ENCODE data around the gene CRYBB1. TPM values are rescaled to one million over a fixed set of nuclear protein-coding genes. Genes with fewer than 3 reads are reported as not detected.

The CRYBB1 gene
- total and polyA plus RNA-seq, 8 donors: 0.79 to 1.5 (median 1.1) TPM

DNA sequence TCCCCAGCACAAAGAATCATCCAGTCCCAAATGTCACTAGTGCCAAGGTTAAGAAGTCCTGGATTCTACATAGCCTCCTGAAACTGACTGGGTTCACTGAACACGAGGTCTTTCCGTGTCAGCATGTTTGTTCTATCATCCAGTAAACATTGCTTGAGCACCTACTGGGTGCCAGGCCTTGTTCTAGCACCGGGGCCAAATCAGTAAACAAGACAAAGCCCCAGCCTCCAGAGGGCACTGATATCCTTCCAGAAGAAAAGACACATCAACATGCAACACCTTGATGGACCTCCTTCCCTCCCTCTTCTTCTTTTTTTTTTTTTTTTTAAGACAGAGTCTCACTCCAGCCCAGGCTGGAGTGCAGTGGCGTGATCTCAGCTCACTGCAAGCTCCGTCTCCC is 54.8 kb downstream of the CRYBB1 start:
- intact Hi-C loops (cut with DNase I): no loop called here
- no peaks in the 10 kb centered on the region for H3K9me3 ChIP-seq
- peaks cover 0 to 51% of the 10 kb centered on the region in 2 donors for H3K4me1 ChIP-seq
- H3K36me3 ChIP-seq: peaks cover 0 to 21% of the 10 kb centered on the region in 2 donors
- DNase-seq: no peak
- no peak for ATAC-seq
- H3K27ac ChIP-seq: no peak overlapping the region
- TF ChIP-seq CTCF (IDR thresholded peaks at IDR 0.05): no peak
- no peaks in the 10 kb centered on the region for H3K27me3 ChIP-seq
- H3K4me3 ChIP-seq: no peak overlapping the region

DNA sequence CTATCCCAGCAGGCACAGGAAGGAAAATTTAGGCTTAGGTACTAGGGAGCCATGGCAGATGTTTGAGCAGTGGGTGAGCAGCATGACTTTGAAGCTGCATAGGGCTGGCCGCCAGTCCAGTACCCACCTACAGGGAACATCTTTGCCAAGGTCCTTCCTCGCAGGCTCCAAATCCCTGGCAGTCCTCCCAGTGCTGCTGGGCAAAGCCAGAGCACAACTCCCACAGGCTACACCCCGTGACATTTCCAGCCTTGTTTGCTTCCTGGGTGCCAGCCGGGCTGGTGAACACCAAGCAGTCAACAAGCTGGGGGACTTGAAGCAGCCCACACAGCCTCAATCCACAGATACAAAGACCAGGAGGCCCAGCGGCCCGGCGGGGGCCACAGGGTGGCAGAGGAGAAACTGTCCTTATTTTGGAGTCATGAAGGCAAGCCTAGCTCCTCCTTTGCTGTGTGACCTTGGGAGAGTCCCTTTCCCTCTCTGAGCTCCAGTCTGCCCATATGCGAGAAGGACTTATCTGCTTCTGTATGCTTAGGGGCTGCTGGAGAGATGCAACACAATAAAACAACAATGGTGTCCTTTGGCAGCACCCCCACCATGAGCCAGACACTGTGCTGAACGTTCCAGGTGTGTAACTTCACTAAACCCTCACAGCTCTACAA is 55.9 kb downstream of the CRYBB1 start:
- Histone ChIP-seq H3K4me1 (peaks cover 0 to 44% of the 10 kb centered on the region in 2 donors), H3K27ac (no peak overlapping the region), H3K9me3 (no peaks in the 10 kb centered on the region), H3K27me3 (no peaks in the 10 kb centered on the region), H3K36me3 (peaks cover 0 to 30% of the 10 kb centered on the region in 2 donors), H3K4me3 (no peak overlapping the region)
- DNase-seq (no peak), ATAC-seq (peak; percentile 21)
- no peak for TF ChIP-seq CTCF (IDR thresholded peaks at IDR 0.05)
- intact Hi-C loops (cut with DNase I): no loop called here

DNA sequence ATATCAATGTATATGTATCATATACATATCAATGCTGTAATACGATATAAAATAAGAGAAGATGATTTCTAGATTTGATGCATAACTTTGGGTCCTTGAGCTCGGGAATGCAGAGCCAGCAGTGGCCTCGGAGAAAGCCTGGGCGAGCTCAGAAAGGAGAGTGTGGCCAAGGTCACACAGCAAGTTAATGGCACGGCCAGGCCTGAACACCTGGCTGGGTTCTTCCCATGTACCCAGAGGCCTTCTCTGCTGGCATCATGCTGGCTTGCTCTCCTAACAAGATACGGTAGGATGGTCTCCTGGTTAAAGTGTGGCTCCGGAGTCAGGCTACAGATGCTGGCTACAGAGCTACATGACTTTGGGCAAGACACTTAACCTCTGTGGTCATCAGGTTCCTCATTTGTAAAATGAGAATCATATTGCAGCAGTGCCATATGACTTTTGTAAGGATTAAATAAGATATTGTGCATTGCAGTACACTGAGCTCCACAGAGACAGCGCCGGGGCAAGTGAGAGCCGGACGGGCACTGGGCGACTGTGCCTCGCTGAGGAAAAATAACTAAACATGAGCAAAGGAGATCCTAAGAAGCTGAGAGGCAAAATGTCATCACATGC is 57.8 kb downstream of the CRYBB1 start:
- intact Hi-C loops (cut with DNase I): no loop called here
- DNase-seq: no peak
- Histone ChIP-seq H3K4me1 (peaks cover 0 to 43% of the 10 kb centered on the region in 2 donors), H3K36me3 (peaks cover 0 to 25% of the 10 kb centered on the region in 2 donors), H3K9me3 (no peaks in the 10 kb centered on the region), H3K4me3 (no peak overlapping the region), H3K27me3 (no peaks in the 10 kb centered on the region), H3K27ac (no peak overlapping the region)
- TF ChIP-seq CTCF (IDR thresholded peaks at IDR 0.05): no peak
- ATAC-seq: no peak

DNA sequence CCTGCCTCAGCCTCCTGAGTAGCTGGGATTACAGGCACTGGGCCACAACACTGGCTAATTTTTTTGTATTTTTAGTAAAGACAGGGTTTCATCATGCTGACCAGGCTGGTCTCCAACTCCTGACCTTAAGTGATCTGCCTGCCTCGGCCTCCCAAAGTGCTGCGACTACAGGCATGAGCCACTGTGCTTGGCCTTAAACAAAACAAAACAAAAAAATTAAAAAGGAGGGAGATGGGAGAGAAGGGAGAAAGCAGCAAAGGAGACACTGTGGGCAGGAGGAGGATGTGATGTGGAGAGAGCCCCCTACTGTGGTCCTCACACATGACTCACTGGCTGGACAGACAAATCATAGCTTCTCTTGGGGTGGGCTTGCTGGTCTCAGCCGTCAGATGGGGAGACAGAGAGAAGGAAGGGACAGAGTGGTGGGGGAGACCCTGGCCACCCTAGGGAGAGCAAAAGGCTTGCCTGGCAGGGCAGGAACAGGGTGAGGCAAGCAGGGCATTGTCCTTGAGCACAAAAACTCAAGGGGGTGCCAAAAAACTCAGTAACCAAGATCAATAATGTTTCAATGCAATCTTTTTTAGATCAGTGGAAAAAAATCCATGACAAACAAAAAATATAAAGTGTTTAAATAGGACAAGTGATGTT is 59.5 kb downstream of the CRYBB1 start:
- Histone ChIP-seq H3K27me3 (no peaks in the 10 kb centered on the region), H3K27ac (no peak overlapping the region), H3K4me1 (peaks cover 0 to 45% of the 10 kb centered on the region in 2 donors), H3K9me3 (no peaks in the 10 kb centered on the region), H3K4me3 (no peak overlapping the region), H3K36me3 (peaks cover 0 to 11% of the 10 kb centered on the region in 2 donors)
- intact Hi-C loops (cut with DNase I): no loop called here
- ATAC-seq (no peak), DNase-seq (no peak)
- no peak for TF ChIP-seq CTCF (IDR thresholded peaks at IDR 0.05)

- Histone ChIP-seq H3K4me3 (no peak overlapping the region), H3K27ac (no peak overlapping the region), H3K36me3 (peaks cover 0 to 11% of the 10 kb centered on the region in 2 donors), H3K9me3 (no peaks in the 10 kb centered on the region), H3K4me1 (peaks cover 0 to 51% of the 10 kb centered on the region in 2 donors), H3K27me3 (no peaks in the 10 kb centered on the region)
- no peak for TF ChIP-seq CTCF (IDR thresholded peaks at IDR 0.05)
- ATAC-seq (no peak), DNase-seq (no peak)
- intact Hi-C loops (cut with DNase I): no loop called here
Measured at GRCh38 chr22:26556904-26557303, 60.9 kb downstream of the CRYBB1 start.
